ENCODE data around the gene PFKP. TPM values are rescaled to one million over a fixed set of nuclear protein-coding genes. Genes with fewer than 3 reads are reported as not detected.

The PFKP gene
- total and polyA plus RNA-seq, 4 donors: 15.1 to 49.8 (median 31.8) TPM

- ATAC-seq (ENCODE audit: insufficient read depth, low FRiP score) (peak; percentile 2), DNase-seq (no peak)
- Histone ChIP-seq H3K4me3 (peak overlapping the region; percentile 75), H3K9me3 (ENCODE audit: control insufficient read depth in 4 of 4, insufficient read depth in 3 of 4, low read length in 3 of 4) (no peaks in the 10 kb centered on the region), H3K9ac (ENCODE audit: insufficient read depth in 1 of 2, low read length in 2 of 2) (peak overlapping the region in 1 of 2 donors; percentile 37), H3K4me1 (ENCODE audit: control insufficient read depth in 5 of 5, insufficient read depth in 5 of 5, low read length in 5 of 5) (peaks cover 0 to 15% (median 0%) of the 10 kb centered on the region in 5 donors), H3K27ac (ENCODE audit: low read depth in 1 of 2, low read length in 1 of 2) (peak overlapping the region in 1 of 2 donors; percentile 90), H3K36me3 (ENCODE audit: control insufficient read depth in 4 of 4, insufficient read depth in 4 of 4, low read length in 4 of 4) (peaks cover 0 to 2% (median 0%) of the 10 kb centered on the region in 4 donors), H3K27me3 (ENCODE audit: control insufficient read depth in 3 of 3, insufficient read depth in 3 of 3, low read length in 2 of 3) (peaks cover 0 to 40% (median 20%) of the 10 kb centered on the region in 3 donors)
- no peak for TF ChIP-seq CTCF (IDR thresholded peaks at IDR 0.05; ENCODE audit: control extremely low read depth, extremely low read depth)
- WGBS, 2 donors: 0 to 1% methylated on average over 12 to 29 of the region's 29 CpGs
Observed at GRCh38 chr10:3067859-3068179, 471 bp downstream of the PFKP start.

GRCh38 chr10:3068201-3068967, 1.0 kb downstream of the PFKP start:
- Histone ChIP-seq H3K36me3 (ENCODE audit: control insufficient read depth in 4 of 4, insufficient read depth in 4 of 4, low read length in 4 of 4) (peaks cover 0 to 2% (median 0%) of the 10 kb centered on the region in 4 donors), H3K27ac (ENCODE audit: low read depth in 1 of 2, low read length in 1 of 2) (peak overlapping the region; percentile 33 to 90), H3K4me3 (peak overlapping the region; percentile 75), H3K9me3 (ENCODE audit: control insufficient read depth in 4 of 4, insufficient read depth in 3 of 4, low read length in 3 of 4) (no peaks in the 10 kb centered on the region), H3K27me3 (ENCODE audit: control insufficient read depth in 3 of 3, insufficient read depth in 3 of 3, low read length in 2 of 3) (peaks cover 0 to 37% (median 19%) of the 10 kb centered on the region in 3 donors), H3K9ac (ENCODE audit: insufficient read depth in 1 of 2, low read length in 2 of 2) (peak overlapping the region in 1 of 2 donors; percentile 37), H3K4me1 (ENCODE audit: control insufficient read depth in 5 of 5, insufficient read depth in 5 of 5, low read length in 5 of 5) (peaks cover 0 to 15% (median 2%) of the 10 kb centered on the region in 5 donors)
- ATAC-seq (ENCODE audit: insufficient read depth, low FRiP score) (peak; percentile 67), DNase-seq (peak; percentile 63 to 74 (median 74))
- TF ChIP-seq CTCF (IDR thresholded peaks at IDR 0.05; ENCODE audit: control extremely low read depth, extremely low read depth): no peak
- 0 to 1% methylated on average over 86 of the region's 86 CpGs for WGBS, 2 donors

GRCh38 chr10:3068968-3069737, 1.8 kb downstream of the PFKP start:
- Histone ChIP-seq H3K36me3 (ENCODE audit: control insufficient read depth in 4 of 4, insufficient read depth in 4 of 4, low read length in 4 of 4) (peaks cover 0 to 2% (median 0%) of the 10 kb centered on the region in 4 donors), H3K27me3 (ENCODE audit: control insufficient read depth in 3 of 3, insufficient read depth in 3 of 3, low read length in 2 of 3) (peaks cover 0 to 34% (median 19%) of the 10 kb centered on the region in 3 donors), H3K27ac (ENCODE audit: low read depth in 1 of 2, low read length in 1 of 2) (peak overlapping the region in 1 of 2 donors; percentile 90), H3K4me1 (ENCODE audit: control insufficient read depth in 5 of 5, insufficient read depth in 5 of 5, low read length in 5 of 5) (peaks cover 0 to 15% (median 2%) of the 10 kb centered on the region in 5 donors), H3K9ac (ENCODE audit: insufficient read depth in 1 of 2, low read length in 2 of 2) (no peak overlapping the region), H3K4me3 (peak overlapping the region; percentile 75), H3K9me3 (ENCODE audit: control insufficient read depth in 4 of 4, insufficient read depth in 3 of 4, low read length in 3 of 4) (no peaks in the 10 kb centered on the region)
- WGBS, 2 donors: 17 to 18% methylated on average over 50 to 57 of the region's 57 CpGs
- DNase-seq: peak; percentile 34 to 57 (median 53)
- ATAC-seq (ENCODE audit: insufficient read depth, low FRiP score): peak; percentile 13
- no peak for TF ChIP-seq CTCF (IDR thresholded peaks at IDR 0.05; ENCODE audit: control extremely low read depth, extremely low read depth)

Data from lung (tissue), 12 donors.